GM21529 (cell line): ENCODE results near the gene NMRAL1.

Experiments used
- ATAC-seq: cut with Tn5 transposase; IDR thresholded peaks from one replicate; pipeline ENCODE4 v1.9.1; 2021; ENCODE audit not compliant: unreplicated experiment

Gene NMRAL1

DNA sequence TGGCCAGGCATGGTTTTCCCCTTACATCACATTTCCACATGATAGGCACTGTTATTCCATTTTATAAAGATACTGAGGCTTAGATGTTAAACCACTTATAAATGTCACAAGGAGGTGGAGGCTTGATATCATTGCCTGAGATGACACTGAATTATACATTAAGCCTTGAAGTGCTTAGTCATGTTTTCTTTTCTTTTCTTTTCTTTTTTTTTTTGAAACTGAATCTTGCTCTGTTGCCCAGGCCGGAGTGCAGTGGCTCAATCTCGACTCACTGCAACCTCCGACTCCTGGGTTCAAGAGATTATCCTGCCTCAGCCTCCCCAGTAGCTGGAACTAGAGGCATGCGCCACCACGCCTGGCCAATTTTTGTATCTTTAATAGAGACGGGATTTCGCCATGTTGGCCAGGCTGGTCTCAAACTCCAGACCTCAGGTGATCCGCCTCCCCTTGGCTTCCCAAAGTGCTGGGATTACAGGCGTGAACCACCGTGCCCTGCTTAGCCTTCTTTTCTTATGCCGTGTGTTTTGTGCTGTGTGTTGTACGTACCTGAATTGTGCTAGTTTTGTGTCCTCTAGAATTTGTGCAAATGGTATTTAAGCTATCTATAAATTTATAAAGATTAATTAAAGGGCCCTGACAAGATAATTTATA is 47.6 kb downstream of the NMRAL1 start:
- ATAC-seq = no peak

DNA sequence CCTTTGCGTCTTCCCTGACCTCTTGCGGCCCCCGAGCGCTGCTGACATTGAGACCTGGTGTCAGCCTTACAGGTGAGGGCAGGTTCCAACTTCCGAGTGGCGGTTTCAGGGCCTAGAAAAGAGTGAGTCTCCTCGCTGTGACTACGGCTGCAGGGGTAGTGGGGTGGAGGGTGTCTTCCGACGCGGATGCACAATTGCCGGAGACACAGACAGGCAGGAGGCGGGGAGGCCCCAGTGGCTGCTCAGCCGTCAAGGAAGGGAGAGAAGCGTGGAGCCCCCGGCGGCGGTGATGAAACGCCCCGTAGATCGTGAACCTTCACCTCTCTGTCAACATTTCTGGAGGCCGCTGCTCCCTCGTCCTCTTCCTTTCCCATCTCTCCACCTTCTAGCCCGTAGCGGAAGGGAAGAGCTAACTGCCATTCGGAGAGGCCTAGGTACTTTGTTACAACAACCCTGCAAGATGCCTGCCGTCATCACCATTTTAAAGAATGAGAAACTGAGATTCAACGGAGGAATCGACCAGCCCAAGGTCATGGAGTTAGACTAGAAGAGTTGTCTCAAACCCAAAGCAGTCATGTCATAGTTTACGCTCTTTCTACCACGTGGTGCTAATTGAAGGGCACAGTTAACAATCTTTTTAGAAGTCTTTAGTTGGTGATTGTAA is 48.3 kb downstream of the NMRAL1 start:
- peak; percentile 8 for ATAC-seq

DNA sequence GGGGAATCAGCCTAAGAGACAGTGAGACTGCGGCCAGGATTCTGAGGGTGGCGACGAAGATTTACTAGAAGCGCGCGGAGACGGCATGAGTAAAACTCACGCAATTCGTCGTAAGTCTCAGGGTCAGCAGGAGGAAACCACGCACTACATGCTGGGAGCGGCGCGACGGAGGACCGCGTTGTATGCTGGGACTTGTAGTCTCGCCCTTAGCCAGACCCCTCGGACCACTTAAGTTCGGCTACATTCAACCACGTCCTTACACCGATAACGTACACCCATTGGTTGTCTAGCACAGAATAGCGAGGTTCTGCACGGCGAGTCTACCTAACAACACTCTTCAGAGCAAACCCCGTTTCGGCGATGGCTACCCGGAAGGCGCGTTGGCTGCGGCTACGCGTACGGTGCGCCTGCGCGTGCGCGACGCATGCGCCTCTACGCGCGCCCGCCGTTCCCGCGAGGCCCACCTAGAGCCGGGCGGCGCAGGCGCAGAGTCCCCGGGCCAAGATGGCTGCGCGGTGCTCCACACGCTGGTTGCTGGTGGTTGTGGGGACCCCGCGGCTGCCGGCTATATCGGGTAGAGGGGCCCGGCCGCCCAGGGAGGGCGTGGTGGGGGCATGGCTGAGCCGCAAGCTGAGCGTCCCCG is 48.9 kb downstream of the NMRAL1 start, which contains the start of gene DNAJA3:
Gene DNAJA3 (plus strand): TSS at position 491 of the 643 bp plus-strand sequence. CDS start 14 bp downstream, at position 505.
- peak; percentile 92 for ATAC-seq

DNA sequence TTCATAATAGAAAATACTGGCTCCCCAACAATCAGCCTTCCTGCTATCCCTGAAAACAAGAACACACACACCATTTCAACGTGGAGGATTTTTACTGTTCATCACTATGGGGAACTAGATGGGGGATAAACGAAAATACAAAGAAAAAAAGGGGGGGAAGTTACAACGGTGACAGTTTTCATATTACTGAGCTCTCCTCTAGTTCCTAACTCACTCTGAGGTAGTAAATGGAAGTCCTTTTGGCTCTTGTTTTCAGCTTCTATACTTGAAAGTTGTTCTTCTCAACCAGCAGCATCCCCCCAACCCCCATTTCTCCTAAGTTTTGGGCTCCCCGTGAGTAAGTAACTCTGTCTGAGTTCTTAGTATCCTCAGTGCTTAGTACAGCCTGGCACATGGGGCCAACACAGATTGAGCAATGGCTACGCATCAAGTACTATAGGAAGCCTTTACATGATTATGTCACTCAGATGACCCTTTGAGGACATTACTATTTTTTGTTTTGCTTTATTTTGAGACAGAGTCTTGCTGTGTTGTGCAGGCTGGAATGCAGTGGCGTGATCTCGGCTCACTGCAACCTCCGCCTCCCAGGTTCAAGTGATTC is 53.8 kb downstream of the NMRAL1 start:
- no peak for ATAC-seq

- ATAC-seq = no peak
Measured at GRCh38 chr16:4419402-4419959, 54.9 kb downstream of the NMRAL1 start.

DNA sequence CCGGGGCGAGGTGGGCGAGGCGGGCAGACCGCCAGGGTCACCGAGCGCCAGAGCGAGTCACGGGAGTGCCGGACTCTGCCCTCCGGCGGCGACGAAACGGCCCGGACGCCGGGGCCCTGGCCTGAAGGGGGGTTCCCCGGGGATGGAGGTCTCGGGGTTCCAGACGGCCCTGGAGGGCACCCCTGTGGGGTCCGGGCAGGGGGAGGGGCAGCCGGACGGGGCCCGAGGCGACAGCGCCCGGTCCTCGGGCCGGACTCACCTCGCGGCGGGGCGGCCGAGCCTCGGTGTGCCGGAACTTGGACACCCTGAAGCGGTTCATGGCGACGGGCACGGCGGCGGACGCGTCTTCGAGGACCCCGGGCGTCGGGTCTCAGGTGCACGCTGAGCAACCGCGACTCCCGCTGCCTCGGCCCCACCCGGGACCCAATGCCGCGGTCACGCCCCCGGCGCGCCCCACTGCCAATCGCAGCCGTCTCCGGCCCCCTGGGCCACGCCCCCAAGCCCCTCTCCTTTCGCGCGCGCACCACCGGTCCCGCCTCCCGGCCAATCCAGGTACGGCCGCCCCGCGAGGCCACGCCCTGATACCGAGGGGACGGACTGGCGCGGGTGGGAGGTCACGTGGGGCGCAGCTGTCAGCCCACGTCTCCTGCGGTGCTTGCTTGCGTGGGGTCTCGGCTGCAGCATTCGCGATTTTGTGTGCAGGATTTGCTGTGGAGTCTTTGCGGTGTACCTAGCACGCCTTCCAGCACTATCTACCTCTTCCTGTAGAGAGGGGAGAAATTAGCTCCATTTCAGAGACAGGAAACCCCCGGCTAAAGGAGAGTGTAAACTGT is 58.0 kb downstream of the NMRAL1 start, which contains the start of gene CORO7:
Gene CORO7 (minus strand): TSS at position 397 of the 833 bp plus-strand sequence. CDS start 78 bp downstream, at position 319.
- ATAC-seq = peak; percentile 58

DNA sequence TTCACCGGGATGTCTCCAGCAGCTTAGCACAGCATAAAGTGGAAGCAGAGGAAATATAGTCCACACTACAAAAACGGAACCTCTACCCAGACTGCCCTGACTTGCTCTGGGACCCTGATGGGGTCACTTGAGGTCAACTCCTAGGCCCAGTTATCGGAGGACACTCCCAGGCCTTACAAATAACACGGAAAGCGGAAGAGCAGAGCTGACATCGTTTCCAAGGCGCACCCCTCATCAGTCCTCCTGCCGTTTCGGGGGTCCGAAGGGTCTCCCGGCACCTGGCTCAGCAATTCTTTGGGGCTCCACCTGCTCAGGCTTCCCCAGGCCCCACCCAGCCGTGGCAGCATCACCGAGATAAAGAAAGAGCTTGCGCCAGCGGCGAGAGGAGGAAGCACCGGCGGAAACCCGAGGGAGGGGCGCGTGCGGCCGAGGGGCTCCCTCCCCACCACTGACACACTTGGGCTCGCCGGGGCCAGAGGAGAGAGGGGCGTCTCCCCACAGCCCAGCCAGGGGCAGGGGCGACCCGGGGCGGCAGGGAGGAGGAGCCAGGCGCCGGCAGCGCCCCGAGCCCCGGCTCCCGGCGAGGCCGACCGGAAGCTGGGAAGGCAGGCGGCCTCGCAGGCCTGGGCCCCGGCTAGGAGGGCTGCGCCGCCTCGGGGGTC is 58.8 kb downstream of the NMRAL1 start:
- ATAC-seq = no peak

GRCh38 chr16:4414187-4414917 is 60.1 kb downstream of the NMRAL1 start:
- ATAC-seq = peak; percentile 67

GRCh38 chr16:4412854-4413253 is 61.6 kb downstream of the NMRAL1 start:
- no peak for ATAC-seq

- no peak for ATAC-seq
Measured at GRCh38 chr16:4412159-4412558, 62.3 kb downstream of the NMRAL1 start.
